Suprapubic skin (tissue), 3 donors: ENCODE results near the gene CALML5.

Experiments used
- POLR2A ChIP-seq, 2 donors: fragments of 450-650 bp; IDR thresholded peaks; one replicate each; pipeline ENCODE4 v1.6.1; 2017; ENCODE audit warnings: antibody characterized with exemption in 2 of 2, mild to moderate bottlenecking in 2 of 2, moderate library complexity in 2 of 2
- TF ChIP-seq, protein P1 (sequence below), 2 donors: fragments of 200-600 bp in 1 of 2; fragments of 450-650 bp in 1 of 2; sonication (generic) in 1 of 2; IDR thresholded peaks; one replicate each; pipeline ENCODE4 v1.5.1; 2016 to 2019; ENCODE audit warnings: antibody characterized with exemption in 2 of 2, mild to moderate bottlenecking in 1 of 2, moderate library complexity in 1 of 2

DNA sequence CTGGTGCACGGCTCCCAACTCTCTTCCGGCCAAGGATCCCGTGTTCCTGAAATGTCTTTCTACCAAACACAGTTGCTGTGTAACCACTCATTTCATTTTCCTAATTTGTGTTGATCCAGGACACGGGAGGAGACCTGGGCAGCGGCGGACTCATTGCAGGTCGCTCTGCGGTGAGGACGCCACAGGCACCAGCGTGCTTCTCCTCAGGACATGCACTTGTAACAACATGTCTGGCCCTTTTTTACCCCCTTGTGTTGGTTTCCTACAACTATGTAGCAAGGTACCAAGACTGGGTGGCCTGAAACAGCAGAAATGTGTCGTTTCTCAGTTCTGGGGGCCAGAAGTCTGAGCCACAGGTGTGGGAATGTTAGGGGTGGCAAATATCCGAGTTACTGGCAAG, 18.2 kb downstream of the CALML5 start:
- no peak for TF ChIP-seq POLR2A (IDR thresholded peaks at IDR 0.05)
- TF ChIP-seq, protein P1, sequence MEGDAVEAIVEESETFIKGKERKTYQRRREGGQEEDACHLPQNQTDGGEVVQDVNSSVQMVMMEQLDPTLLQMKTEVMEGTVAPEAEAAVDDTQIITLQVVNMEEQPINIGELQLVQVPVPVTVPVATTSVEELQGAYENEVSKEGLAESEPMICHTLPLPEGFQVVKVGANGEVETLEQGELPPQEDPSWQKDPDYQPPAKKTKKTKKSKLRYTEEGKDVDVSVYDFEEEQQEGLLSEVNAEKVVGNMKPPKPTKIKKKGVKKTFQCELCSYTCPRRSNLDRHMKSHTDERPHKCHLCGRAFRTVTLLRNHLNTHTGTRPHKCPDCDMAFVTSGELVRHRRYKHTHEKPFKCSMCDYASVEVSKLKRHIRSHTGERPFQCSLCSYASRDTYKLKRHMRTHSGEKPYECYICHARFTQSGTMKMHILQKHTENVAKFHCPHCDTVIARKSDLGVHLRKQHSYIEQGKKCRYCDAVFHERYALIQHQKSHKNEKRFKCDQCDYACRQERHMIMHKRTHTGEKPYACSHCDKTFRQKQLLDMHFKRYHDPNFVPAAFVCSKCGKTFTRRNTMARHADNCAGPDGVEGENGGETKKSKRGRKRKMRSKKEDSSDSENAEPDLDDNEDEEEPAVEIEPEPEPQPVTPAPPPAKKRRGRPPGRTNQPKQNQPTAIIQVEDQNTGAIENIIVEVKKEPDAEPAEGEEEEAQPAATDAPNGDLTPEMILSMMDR (IDR thresholded peaks at IDR 0.05) = no peak
